ENCODE measurements around the gene ACOT6.
"Not testable (repeated sequence)": the region's sequence is repeated elsewhere in the genome, so short reads cannot be mapped to it uniquely, and the experiment has no call there.

The ACOT6 gene

GRCh38 chr14:73659202-73659601 is 46.9 kb downstream of the ACOT6 start:
- not testable (repeated sequence) for DNase-seq

GRCh38 chr14:73660511-73660910 is 48.2 kb downstream of the ACOT6 start:
- DNase-seq: no peak

GRCh38 chr14:73661872-73662271 is 49.6 kb downstream of the ACOT6 start:
- no peak for DNase-seq

GRCh38 chr14:73662487-73662943 is 50.2 kb downstream of the ACOT6 start:
- no peak for DNase-seq

GRCh38 chr14:73663548-73664212 is 51.4 kb downstream of the ACOT6 start:
- DNase-seq: no peak

GRCh38 chr14:73665130-73665529 is 52.8 kb downstream of the ACOT6 start:
- no peak for DNase-seq

GRCh38 chr14:73666583-73666982 is 54.3 kb downstream of the ACOT6 start:
- DNase-seq: no peak

- no peak for DNase-seq
These were observed 55.5 kb downstream of the ACOT6 start for GRCh38 chr14:73667854-73668253.
